ENCODE data around the gene TSPAN14.

DNA sequence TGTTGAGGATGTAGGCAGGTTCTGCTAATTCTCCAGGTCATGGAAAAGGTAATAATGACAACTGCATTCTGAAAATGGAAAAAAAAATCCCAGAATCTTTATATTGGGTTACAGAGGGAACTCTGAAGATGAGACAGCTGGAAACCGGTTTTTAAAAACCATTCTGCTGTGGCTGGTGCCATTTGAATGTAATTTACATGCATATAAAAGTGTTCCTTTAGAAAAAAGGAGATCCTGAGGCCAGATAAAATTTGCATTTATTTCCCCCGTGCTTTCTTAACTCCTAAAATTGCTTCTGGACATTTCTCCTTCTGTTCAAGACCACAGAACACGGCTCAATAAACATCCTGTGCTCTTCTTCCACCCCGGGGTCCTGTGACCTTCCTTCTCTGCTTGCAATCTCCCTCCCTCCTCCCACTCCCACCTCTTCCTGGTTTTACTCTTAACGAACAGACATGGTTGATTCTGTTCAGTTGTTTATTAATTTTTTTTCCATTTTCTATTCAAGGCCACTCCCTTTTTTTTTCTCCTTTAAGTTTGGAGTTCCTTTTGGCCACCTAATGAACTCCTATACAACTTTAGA, 125.2 kb downstream of the TSPAN14 start:
- TF ChIP-seq, protein P1, sequence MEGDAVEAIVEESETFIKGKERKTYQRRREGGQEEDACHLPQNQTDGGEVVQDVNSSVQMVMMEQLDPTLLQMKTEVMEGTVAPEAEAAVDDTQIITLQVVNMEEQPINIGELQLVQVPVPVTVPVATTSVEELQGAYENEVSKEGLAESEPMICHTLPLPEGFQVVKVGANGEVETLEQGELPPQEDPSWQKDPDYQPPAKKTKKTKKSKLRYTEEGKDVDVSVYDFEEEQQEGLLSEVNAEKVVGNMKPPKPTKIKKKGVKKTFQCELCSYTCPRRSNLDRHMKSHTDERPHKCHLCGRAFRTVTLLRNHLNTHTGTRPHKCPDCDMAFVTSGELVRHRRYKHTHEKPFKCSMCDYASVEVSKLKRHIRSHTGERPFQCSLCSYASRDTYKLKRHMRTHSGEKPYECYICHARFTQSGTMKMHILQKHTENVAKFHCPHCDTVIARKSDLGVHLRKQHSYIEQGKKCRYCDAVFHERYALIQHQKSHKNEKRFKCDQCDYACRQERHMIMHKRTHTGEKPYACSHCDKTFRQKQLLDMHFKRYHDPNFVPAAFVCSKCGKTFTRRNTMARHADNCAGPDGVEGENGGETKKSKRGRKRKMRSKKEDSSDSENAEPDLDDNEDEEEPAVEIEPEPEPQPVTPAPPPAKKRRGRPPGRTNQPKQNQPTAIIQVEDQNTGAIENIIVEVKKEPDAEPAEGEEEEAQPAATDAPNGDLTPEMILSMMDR (IDR thresholded peaks at IDR 0.05; ENCODE audit: poor library complexity): no peak
- TF ChIP-seq EZH2 (IDR thresholded peaks at IDR 0.05; ENCODE audit: borderline replicate concordance) (no peak), EZH2phosphoT487 (IDR thresholded peaks at IDR 0.05; ENCODE audit: low read depth, severe bottlenecking, unreplicated experiment) (no peak)

Measured in hepatocyte (in vitro differentiated cells).